ENCODE data around the gene RECQL5. TPM values are rescaled to one million over a fixed set of nuclear protein-coding genes. Genes with fewer than 3 reads are reported as not detected.
A peak's percentile ranks its signal among the peaks of the same experiment; 100 is the strongest.

The RECQL5 gene
- total RNA-seq (ENCODE audit: insufficient read depth, low replicate concordance), result 18.3 TPM

- DNase-seq (ENCODE audit: low spot score), result peak; percentile 99
These were observed at the start of gene RECQL5, which contains the start of gene SAP30BP for GRCh38 chr17:75666959-75667790. RECQL5 (minus strand) TSS chr17:75667154; CDS start chr17:75666557, 597 bp downstream. SAP30BP (plus strand) TSS chr17:75667338; CDS start chr17:75667373, 35 bp downstream.

- DNase-seq (ENCODE audit: low spot score), result no peak
These were observed 45.5 kb upstream of the RECQL5 start for GRCh38 chr17:75712446-75712845.

- no peak for DNase-seq (ENCODE audit: low spot score)
These were observed 40.2 kb upstream of the RECQL5 start for GRCh38 chr17:75707079-75707571.

- no peak for DNase-seq (ENCODE audit: low spot score)
These were observed 39.2 kb upstream of the RECQL5 start for GRCh38 chr17:75706042-75706728.

GRCh38 chr17:75704963-75705875 is 38.3 kb upstream of the RECQL5 start:
- DNase-seq (ENCODE audit: low spot score), result no peak

GRCh38 chr17:75703591-75703990 is 36.6 kb upstream of the RECQL5 start:
- no peak for DNase-seq (ENCODE audit: low spot score)

GRCh38 chr17:75703191-75703590 is 36.2 kb upstream of the RECQL5 start:
- DNase-seq (ENCODE audit: low spot score), result no peak

- DNase-seq (ENCODE audit: low spot score), result no peak
These were observed 34.3 kb upstream of the RECQL5 start for GRCh38 chr17:75701288-75701687.

- DNase-seq (ENCODE audit: low spot score), result no peak
These were observed 31.7 kb upstream of the RECQL5 start for GRCh38 chr17:75698659-75699058.

GRCh38 chr17:75697651-75698291 is 30.8 kb upstream of the RECQL5 start:
- no peak for DNase-seq (ENCODE audit: low spot score)

GRCh38 chr17:75695830-75696271 is 28.9 kb upstream of the RECQL5 start:
- DNase-seq (ENCODE audit: low spot score), result no peak

- no peak for DNase-seq (ENCODE audit: low spot score)
These were observed 28.3 kb upstream of the RECQL5 start for GRCh38 chr17:75695141-75695829.

- no peak for DNase-seq (ENCODE audit: low spot score)
These were observed 27.6 kb upstream of the RECQL5 start for GRCh38 chr17:75694536-75694935.

GRCh38 chr17:75693500-75694481 is 26.8 kb upstream of the RECQL5 start:
- DNase-seq (ENCODE audit: low spot score), result peak; percentile 82

- no peak for DNase-seq (ENCODE audit: low spot score)
These were observed 26.0 kb upstream of the RECQL5 start for GRCh38 chr17:75692976-75693375.

GRCh38 chr17:75691801-75692626 is 25.1 kb upstream of the RECQL5 start:
- no peak for DNase-seq (ENCODE audit: low spot score)

GRCh38 chr17:75691371-75691791 is 24.4 kb upstream of the RECQL5 start:
- DNase-seq (ENCODE audit: low spot score), result no peak

GRCh38 chr17:75689441-75689873 is 22.5 kb upstream of the RECQL5 start:
- DNase-seq (ENCODE audit: low spot score), result peak; percentile 73

Measured in umbilical cord (tissue), 2 donors.